Right ventricle myocardium inferior (tissue), 1 donor: ENCODE results near the gene RNF14. TPM values are rescaled to one million over a fixed set of nuclear protein-coding genes. Genes with fewer than 3 reads are reported as not detected.

Source experiments
- ATAC-seq: fragments of 200-7000 bp; cut with Tn5 transposase; one replicate; pipeline ENCODE4 v1.9.1; 2020; ENCODE audit warnings: mild to moderate bottlenecking, moderate library complexity
- DNase-seq: peaks from one replicate; pipeline ENCODE4 v3.0.0; 2021; ENCODE audit errors: missing footprints
- intact Hi-C: fragments of 100-400 bp; cut with DNase I; formaldehyde crosslinking; loops from one replicate; pipeline ENCODE4 v1.11.0; 2022
- total RNA-seq: library from RNA; stranded (reverse); fragmentation: NEBNext Ultra II Directional; extraction: Animal tissue kit (Norgen Biotek cat#: 25700); gene quantifications from one replicate; pipeline ENCODE4 v1.2.1, GENCODE V29; 2021
- donor health status: DM: no; HTN: yes; CAD: no; lungs with severe emphysema.

The RNF14 gene
- total RNA-seq, 1 donor from 2014 or later: 98.0 TPM

GRCh38 chr5:141966275-141966962, 2.5 kb upstream of the RNF14 start:
- intact Hi-C loops: no loop called here
- ATAC-seq: no peak
- no peak for DNase-seq

GRCh38 chr5:141966963-141967333, 2.0 kb upstream of the RNF14 start:
- ATAC-seq (no peak), DNase-seq (no peak)
- intact Hi-C loops: no loop called here

GRCh38 chr5:141969783-141970771, 1.2 kb downstream of the RNF14 start:
- no peak for DNase-seq
- no peak for ATAC-seq
- intact Hi-C loops: no loop called here

- no peak for ATAC-seq
- intact Hi-C loops: no loop called here
Measured at GRCh38 chr5:141973871-141974595, 5.1 kb downstream of the RNF14 start.

GRCh38 chr5:141976176-141976575, 7.3 kb downstream of the RNF14 start:
- ATAC-seq: no peak
- intact Hi-C loops: no loop called here
- no peak for DNase-seq

More at GRCh38 chr5:141973871-141974595, 5.1 kb downstream of the RNF14 start:
- DNase-seq: no peak

GRCh38 chr5:141978389-141978788, 9.5 kb downstream of the RNF14 start:
- DNase-seq (no peak), ATAC-seq (no peak)
- intact Hi-C loops: no loop called here

- no peak for DNase-seq
Measured at GRCh38 chr5:141982626-141983025, 13.7 kb downstream of the RNF14 start.

GRCh38 chr5:141986072-141986471, 17.2 kb downstream of the RNF14 start:
- DNase-seq: no peak
- intact Hi-C loops: no loop called here
- ATAC-seq: no peak

More at GRCh38 chr5:141982626-141983025, 13.7 kb downstream of the RNF14 start:
- intact Hi-C loops: no loop called here
- ATAC-seq: no peak

- intact Hi-C loops: no loop called here
- ATAC-seq (no peak), DNase-seq (no peak)
Measured at GRCh38 chr5:141989720-141990119, 20.8 kb downstream of the RNF14 start.

- no peak for DNase-seq
- peak; percentile 64 for ATAC-seq
- intact Hi-C loops: loop anchor here (1.0 to 2.0 kb wide), 2 partner anchors 22 to 152 kb away; no protein-coding TSS in a partner anchor
Measured at GRCh38 chr5:141992349-141992963, 23.6 kb downstream of the RNF14 start.

GRCh38 chr5:141994511-141995136, 25.7 kb downstream of the RNF14 start:
- ATAC-seq (no peak), DNase-seq (no peak)
- intact Hi-C loops: no loop called here

- DNase-seq (no peak), ATAC-seq (no peak)
- intact Hi-C loops: no loop called here
Measured at GRCh38 chr5:141995656-141996055, 26.8 kb downstream of the RNF14 start.

- intact Hi-C loops: no loop called here
- DNase-seq (no peak), ATAC-seq (no peak)
Measured at GRCh38 chr5:141997358-141997960, 28.6 kb downstream of the RNF14 start.

- no peak for ATAC-seq
- intact Hi-C loops: loop anchor here (10.0 kb wide), 1 partner anchor 545 kb away; no protein-coding TSS in a partner anchor
- DNase-seq: no peak
Measured at GRCh38 chr5:142000173-142000572, 31.3 kb downstream of the RNF14 start.

- ATAC-seq: no peak
- intact Hi-C loops: loop anchor here (10.0 kb wide), 1 partner anchor 544 kb away; no protein-coding TSS in a partner anchor
- no peak for DNase-seq
Measured at GRCh38 chr5:142000704-142001484, 32.0 kb downstream of the RNF14 start.

- intact Hi-C loops: loop anchor here (10.0 kb wide), 1 partner anchor 541 kb away; no protein-coding TSS in a partner anchor
- ATAC-seq (no peak), DNase-seq (no peak)
Measured at GRCh38 chr5:142003266-142003800, 34.4 kb downstream of the RNF14 start.
